Cardiac muscle cell (in vitro differentiated cells and primary cell): ENCODE data around the gene REEP1. TPM values are rescaled to one million over a fixed set of nuclear protein-coding genes. Genes with fewer than 3 reads are reported as not detected.

Experiments
- DNase-seq, 2 donors: peaks; one replicate each; pipeline versions ENCODE4 v3.0.0 to v3.0.0-alpha.2; 2010 to 2017; ENCODE audit warnings: low read depth in 1 of 2, low spot score in 1 of 2
- H3K27ac ChIP-seq: fragments of 200-600 bp; sonication (generic); 2 replicates; pipeline ENCODE4 v1.5.1; 2016
- H3K27me3 ChIP-seq: fragments of 200-600 bp; sonication (generic); 2 replicates; pipeline ENCODE4 v1.6.0; 2016; ENCODE audit warnings: control low read depth
- H3K36me3 ChIP-seq: fragments of 200-600 bp; sonication (generic); 2 replicates; pipeline ENCODE4 v1.5.1; 2016; ENCODE audit warnings: control low read depth
- H3K4me1 ChIP-seq: fragments of 200-600 bp; sonication (generic); 2 replicates; pipeline ENCODE4 v1.8.1; 2017; ENCODE audit warnings: low read depth, mild to moderate bottlenecking, mixed run types
- H3K4me3 ChIP-seq: fragments of 200-600 bp; sonication (generic); 2 replicates; pipeline ENCODE4 v1.5.1; 2016; ENCODE audit warnings: mild to moderate bottlenecking
- H3K9me3 ChIP-seq: fragments of 200-600 bp; sonication (generic); 2 replicates; pipeline ENCODE4 v1.5.1; 2017; ENCODE audit warnings: low read depth, mild to moderate bottlenecking, control low read depth
- CTCF ChIP-seq: IDR thresholded peaks from 2 replicates; pipeline ENCODE4 v1.5.1; 2012; ENCODE audit warnings: low read depth, mild to moderate bottlenecking, low read length
- polyA plus RNA-seq: library from polyadenylated mRNA; unstranded; fragments of >200 nt; fragmentation: Nextera tagmentation; extraction: Ambion mirVana; gene quantifications from 2 replicates; pipeline ENCODE4 v1.2.1, GENCODE V29; 2016
- total RNA-seq: library from RNA; depleted of rRNA; stranded (reverse); fragments of >200 nt; gene quantifications from 2 replicates; pipeline ENCODE4 v1.2.3, GENCODE V29; 2016

REEP1 gene
- total and polyA plus RNA-seq, 2 experiments from 2014 or later = 14.6 to 19.3 TPM

- H3K27ac ChIP-seq = no peak overlapping the region
- no peak overlapping the region for H3K4me3 ChIP-seq
- no peaks in the 10 kb centered on the region for H3K27me3 ChIP-seq
- no peaks in the 10 kb centered on the region for H3K9me3 ChIP-seq
- no peak for DNase-seq
- no peaks in the 10 kb centered on the region for H3K4me1 ChIP-seq
- TF ChIP-seq CTCF = no peak
- no peaks in the 10 kb centered on the region for H3K36me3 ChIP-seq
Measured at GRCh38 chr2:86263956-86264355, 73.5 kb downstream of the REEP1 start.

- H3K27ac ChIP-seq = no peak overlapping the region
- H3K9me3 ChIP-seq = no peaks in the 10 kb centered on the region
- no peaks in the 10 kb centered on the region for H3K4me1 ChIP-seq
- no peak overlapping the region for H3K4me3 ChIP-seq
- no peaks in the 10 kb centered on the region for H3K36me3 ChIP-seq
- no peaks in the 10 kb centered on the region for H3K27me3 ChIP-seq
- no peak for DNase-seq
- no peak for TF ChIP-seq CTCF
Measured at GRCh38 chr2:86260978-86261377, 76.4 kb downstream of the REEP1 start.

DNA sequence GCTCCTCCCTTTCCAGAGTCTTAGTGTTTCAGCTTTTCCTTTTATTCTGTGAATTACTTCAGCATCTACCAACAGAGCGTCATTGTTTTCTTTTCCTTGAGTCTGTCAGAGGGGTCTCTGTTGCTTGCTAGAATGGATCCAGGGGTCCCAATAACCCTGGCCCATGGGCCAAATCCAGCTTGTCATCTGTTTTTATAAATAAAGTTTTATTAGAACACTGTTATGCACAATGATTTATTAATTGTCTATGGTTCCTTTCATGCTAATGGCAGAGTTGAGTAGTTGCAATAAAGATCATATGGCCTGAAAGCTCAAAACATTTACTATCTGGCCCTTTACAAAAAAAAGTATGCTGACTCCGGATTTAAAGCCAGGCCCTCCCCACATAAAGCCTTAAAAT lies 79.3 kb downstream of the REEP1 start:
- Histone ChIP-seq H3K4me3 (no peak overlapping the region), H3K36me3 (no peaks in the 10 kb centered on the region)
- TF ChIP-seq CTCF = no peak

GRCh38 chr2:86256982-86257381 lies 80.4 kb downstream of the REEP1 start:
- Histone ChIP-seq H3K27me3 (no peaks in the 10 kb centered on the region), H3K9me3 (no peaks in the 10 kb centered on the region), H3K4me3 (no peak overlapping the region), H3K4me1 (peaks cover 7% of the 10 kb centered on the region), H3K27ac (no peak overlapping the region), H3K36me3 (no peaks in the 10 kb centered on the region)
- no peak for TF ChIP-seq CTCF
- DNase-seq = no peak

More for the DNA sequence above, 79.3 kb downstream of the REEP1 start:
- Histone ChIP-seq H3K9me3 (no peaks in the 10 kb centered on the region), H3K4me1 (peaks cover 7% of the 10 kb centered on the region), H3K27ac (no peak overlapping the region), H3K27me3 (no peaks in the 10 kb centered on the region)
- no peak for DNase-seq

GRCh38 chr2:86256300-86256699 lies 81.1 kb downstream of the REEP1 start:
- Histone ChIP-seq H3K4me1 (peaks cover 7% of the 10 kb centered on the region), H3K27ac (no peak overlapping the region), H3K27me3 (no peaks in the 10 kb centered on the region), H3K4me3 (no peak overlapping the region), H3K9me3 (no peaks in the 10 kb centered on the region), H3K36me3 (no peaks in the 10 kb centered on the region)
- no peak for DNase-seq
- no peak for TF ChIP-seq CTCF
